DMS114 treated with DMSO at 0.1 percent for 48 hours (cell line): Measurements from ENCODE around the gene GMIP.
"Not testable (repeated sequence)": the region's sequence is repeated elsewhere in the genome, so short reads cannot be mapped to it uniquely, and the experiment has no call there.

Experiments
- DNase-seq: peaks from one replicate; lab custom pipeline; 2025; ENCODE audit not compliant: unreplicated experiment; lab: John Stamatoyannopoulos, UW

GMIP gene, protein sequence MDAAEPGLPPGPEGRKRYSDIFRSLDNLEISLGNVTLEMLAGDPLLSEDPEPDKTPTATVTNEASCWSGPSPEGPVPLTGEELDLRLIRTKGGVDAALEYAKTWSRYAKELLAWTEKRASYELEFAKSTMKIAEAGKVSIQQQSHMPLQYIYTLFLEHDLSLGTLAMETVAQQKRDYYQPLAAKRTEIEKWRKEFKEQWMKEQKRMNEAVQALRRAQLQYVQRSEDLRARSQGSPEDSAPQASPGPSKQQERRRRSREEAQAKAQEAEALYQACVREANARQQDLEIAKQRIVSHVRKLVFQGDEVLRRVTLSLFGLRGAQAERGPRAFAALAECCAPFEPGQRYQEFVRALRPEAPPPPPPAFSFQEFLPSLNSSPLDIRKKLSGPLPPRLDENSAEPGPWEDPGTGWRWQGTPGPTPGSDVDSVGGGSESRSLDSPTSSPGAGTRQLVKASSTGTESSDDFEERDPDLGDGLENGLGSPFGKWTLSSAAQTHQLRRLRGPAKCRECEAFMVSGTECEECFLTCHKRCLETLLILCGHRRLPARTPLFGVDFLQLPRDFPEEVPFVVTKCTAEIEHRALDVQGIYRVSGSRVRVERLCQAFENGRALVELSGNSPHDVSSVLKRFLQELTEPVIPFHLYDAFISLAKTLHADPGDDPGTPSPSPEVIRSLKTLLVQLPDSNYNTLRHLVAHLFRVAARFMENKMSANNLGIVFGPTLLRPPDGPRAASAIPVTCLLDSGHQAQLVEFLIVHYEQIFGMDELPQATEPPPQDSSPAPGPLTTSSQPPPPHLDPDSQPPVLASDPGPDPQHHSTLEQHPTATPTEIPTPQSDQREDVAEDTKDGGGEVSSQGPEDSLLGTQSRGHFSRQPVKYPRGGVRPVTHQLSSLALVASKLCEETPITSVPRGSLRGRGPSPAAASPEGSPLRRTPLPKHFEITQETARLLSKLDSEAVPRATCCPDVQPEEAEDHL

DNA sequence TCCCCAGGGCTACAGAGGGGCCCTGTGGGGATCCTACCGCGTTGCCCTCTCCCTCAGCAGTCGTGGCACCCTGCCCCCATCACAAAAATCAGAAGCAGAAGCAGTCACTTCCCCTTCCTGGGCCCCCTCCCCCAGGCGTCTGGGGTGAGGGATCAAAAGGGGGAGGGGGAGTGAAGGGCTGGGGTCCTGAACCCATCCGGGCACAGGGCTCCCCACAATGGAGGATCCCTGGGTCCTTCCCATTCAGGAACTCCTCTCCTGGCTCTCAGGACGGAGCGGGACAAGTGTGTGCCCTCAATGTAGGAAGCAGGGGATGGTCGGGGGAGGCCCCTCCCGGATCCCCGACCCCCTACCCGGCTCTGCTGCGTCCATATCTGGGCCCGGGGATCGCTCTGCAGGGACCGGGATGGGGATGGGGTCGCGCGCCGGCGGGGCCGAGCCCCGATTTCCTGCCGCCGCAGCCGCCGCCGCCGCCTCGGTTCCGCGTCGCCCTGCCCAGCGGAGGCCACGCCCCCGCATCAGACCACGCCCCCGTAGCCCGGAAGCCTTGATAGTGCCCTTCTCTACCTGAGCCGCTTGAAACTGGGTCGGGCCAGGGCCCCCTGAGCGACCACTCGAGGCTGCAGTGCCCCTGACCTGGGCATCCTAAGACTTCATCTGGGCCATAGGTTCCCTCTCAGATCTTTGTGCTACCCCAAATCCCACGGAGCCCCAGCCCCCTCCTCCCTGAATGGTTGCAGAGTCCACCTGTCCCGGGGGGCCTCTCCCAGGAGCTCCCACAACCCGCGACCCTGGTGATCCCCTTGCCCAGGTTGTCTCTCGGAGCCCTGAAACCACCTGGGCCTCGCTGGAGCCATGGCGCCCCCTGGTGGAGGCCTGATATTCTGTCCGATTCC is at the start of gene GMIP:
GMIP (minus strand) TSS at position 500 of the 896 bp plus-strand sequence; CDS start at position 372, 128 bp downstream.
- peak; percentile 18 for DNase-seq

DNA sequence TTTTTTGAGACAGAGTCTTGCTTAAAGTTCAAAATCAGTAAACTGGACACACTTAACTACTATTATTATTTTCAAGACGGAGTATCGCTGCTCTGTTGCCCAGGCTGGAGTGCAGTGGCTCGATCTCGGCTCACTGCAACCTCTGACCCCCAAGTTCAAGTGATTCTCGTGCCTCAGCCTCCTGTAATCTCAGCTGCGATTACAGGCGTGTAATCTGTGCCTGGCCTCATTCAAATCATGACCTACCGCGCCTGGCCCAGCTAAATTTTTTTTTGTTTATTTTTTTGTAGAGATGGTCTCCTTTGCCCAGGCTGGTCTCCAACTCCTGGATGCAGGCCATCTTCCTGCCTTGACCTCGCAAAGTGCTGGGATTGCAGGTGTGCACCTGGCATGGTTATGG is 48.2 kb upstream of the GMIP start:
- DNase-seq = no peak

DNA sequence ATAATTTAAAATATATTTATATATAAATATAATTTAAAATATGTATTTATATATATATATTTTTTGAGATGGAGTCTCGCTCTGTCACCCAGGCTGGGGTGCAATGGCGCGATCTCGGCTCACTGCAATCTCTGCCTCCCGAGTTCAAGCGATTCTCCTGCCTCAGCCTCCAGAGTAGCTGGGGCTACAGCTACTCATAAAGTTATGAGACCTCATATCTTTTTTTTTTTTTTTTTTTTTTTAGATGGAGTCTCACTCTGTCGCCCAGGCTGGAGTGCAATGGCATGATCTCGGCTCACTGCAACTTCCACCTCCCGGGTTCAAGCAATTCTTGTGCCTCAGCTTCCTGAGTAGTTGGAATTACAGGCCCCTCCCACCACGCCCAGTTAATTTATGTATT is 45.6 kb upstream of the GMIP start:
- DNase-seq = not testable (repeated sequence)

GRCh38 chr19:19687090-19687489 is 43.6 kb upstream of the GMIP start:
- DNase-seq = no peak

DNA sequence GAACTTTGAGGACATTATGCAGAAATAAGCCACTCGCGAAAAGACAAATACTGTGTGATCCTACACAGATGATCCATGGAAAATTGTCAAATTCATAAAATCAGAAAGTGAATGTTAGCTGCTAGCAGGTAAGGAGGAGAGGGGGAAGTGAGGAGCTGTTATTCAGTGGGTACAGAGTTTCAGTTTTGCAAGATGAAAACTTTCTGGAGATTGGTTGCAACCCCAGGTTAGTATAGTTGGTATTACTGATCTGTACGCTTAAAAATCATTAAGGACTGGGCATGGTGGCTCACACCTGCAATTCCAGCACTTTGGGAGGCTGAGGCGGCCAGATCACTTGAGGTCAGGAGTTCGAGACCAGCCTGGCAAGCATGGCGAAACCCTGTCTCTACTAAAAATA is 43.1 kb upstream of the GMIP start:
- DNase-seq = no peak

DNA sequence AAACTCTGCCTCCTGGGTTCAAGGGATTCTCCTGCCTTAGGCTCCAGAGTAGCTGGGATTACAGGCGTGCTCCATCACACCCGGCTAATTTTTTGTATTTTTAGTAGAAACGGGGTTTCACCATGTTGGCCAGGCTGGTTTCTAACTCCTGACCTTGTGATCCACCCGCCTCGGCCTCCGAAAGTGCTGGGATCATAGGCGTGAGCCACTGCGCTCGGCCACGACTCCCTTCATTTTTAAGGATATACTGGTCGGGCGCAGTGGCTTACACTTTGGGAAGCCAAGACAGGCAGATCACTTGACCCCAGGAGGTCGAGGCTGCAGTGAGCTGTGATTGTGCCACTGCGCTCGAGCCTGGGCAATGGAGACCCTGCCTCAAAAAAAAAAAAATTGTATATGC is 42.7 kb upstream of the GMIP start:
- not testable (repeated sequence) for DNase-seq

DNA sequence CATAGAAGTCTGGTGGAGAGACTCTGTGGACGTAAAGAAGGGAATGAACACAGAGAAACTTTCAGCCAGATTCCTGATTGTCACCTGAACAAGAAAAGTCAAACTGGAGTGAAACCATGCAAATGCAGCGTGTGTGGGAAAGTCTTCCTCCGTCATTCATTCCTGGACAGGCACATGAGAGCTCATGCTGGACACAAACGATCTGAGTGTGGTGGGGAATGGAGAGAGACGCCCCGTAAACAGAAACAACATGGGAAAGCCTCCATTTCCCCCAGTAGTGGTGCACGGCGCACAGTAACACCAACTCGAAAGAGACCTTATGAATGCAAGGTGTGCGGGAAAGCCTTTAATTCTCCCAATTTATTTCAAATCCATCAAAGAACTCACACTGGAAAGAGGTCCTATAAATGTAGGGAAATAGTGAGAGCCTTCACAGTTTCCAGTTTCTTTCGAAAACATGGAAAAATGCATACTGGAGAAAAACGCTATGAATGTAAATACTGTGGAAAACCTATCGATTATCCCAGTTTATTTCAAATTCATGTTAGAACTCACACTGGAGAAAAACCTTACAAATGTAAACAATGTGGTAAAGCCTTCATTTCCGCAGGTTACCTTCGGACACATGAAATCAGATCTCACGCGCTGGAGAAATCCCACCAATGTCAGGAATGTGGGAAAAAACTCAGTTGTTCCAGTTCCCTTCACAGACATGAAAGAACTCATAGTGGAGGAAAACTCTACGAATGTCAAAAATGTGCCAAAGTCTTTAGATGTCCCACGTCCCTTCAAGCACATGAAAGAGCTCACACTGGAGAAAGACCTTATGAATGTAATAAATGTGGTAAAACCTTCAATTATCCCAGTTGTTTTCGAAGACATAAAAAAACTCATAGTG is 36.0 kb upstream of the GMIP start:
- no peak for DNase-seq

GRCh38 chr19:19677579-19677978 is 34.1 kb upstream of the GMIP start:
- DNase-seq = no peak

DNA sequence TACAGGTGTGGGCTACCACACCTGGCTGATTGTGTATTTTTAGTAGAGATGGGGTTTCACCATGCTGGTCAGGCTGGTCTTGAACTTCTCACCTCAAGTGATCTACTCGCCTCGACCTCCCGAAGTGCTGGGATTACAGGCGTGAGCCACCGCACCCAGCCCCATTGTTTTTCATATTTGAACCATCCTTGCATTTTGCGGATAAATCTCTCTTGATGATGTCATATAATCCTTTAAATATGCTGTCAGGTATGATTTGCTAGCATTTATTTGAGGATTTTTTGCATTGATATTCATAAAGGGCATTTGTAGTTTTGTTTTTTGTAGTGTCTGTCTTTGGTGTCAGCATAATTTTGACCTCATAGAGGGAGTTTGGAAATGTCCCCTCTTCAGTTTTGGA is 30.9 kb upstream of the GMIP start:
- no peak for DNase-seq

GRCh38 chr19:19672816-19673215 is 29.4 kb upstream of the GMIP start:
- no peak for DNase-seq

DNA sequence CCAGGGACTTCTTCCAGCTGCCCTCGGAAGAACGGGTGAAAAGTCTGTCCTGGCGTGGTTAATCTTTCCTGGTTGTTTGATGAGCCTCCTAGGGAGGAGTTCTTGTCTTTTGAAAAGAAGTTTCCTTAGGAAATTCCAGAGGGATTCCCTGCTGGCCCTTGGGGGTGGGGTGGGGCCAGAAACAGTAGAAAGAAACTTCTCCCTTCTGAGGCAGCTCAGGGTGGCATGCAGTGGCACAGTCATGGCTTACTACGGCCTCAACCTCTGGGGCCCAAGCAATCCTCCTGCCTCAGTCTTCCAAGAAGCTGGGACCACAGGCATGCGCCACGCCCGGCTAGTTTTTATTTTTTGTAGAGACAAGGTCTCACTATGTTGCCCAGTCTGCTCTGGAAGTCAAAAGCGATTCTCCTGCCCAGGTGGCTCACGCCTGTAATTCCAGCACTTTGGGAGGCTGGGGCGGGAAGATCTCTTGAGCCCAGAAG is 26.7 kb upstream of the GMIP start:
- DNase-seq = no peak

DNA sequence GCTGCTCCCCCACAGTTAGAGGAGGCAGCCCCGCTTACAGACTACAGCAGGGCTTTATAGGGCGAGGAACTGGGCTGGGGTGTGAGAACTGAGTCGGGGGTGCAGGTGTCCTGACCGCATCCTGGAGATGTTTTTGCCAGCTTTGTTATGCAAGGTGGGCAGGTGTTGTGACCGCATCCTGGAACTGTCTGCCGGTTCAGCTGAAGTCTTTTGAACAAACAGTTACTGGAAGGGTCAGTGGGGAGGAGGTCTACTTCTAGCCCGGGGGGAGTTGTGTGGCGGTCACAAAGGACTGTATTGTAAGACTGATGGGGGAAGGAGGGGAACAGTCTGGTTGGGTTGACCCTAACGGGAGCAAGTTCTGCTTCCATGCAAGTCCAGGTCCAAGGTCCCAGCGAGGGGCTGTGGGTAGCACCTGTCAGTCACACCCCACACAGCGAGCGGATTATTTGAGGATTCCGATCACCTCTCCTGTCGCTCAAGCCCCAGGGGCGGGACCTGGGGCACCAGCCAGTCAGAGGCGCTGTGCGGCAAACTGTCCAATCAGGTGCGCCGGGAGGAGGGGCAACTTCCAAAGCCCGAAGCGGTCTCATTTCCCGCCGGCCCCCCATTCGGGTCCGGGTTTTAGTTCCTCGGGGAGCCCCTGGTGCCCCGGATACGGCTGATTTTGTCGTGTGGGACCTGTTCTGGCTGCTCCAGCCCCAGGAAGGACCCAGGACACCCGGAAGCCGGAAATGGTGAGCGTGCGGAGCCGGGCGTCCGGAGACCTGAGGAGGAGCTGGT is 25.0 kb upstream of the GMIP start, which contains the start of gene ZNF101:
ZNF101 (plus strand) TSS at position 610 of the 783 bp plus-strand sequence; CDS start at position 735, 125 bp downstream.
- DNase-seq = peak; percentile 87

- DNase-seq = not testable (repeated sequence)
Measured at GRCh38 chr19:19665420-19665948, 22.0 kb upstream of the GMIP start.

- peak; percentile 98 for DNase-seq
Measured at GRCh38 chr19:19663256-19664120, 20.0 kb upstream of the GMIP start, which contains the start of gene ATP13A1. ATP13A1 (minus strand) TSS chr19:19663676; CDS start chr19:19663666, 10 bp downstream.

DNA sequence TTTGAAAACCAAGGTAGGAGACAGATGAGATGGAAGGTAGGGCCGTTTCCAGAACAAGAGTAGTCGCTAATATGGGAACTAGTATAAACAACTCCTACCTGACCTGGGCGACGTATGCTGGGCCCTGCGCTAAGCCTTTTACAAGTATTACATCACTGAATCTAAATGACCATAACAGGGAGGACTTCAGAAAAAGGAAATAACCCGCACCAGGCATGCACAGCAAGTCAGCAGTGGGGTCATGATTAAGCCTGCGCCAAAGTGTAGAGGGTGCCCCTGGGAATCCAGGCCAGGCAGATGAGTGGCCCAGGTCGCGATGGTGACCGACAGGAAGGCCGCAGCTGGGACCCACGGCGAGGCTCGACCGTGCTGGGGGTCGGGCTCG is 19.4 kb upstream of the GMIP start:
- no peak for DNase-seq

DNA sequence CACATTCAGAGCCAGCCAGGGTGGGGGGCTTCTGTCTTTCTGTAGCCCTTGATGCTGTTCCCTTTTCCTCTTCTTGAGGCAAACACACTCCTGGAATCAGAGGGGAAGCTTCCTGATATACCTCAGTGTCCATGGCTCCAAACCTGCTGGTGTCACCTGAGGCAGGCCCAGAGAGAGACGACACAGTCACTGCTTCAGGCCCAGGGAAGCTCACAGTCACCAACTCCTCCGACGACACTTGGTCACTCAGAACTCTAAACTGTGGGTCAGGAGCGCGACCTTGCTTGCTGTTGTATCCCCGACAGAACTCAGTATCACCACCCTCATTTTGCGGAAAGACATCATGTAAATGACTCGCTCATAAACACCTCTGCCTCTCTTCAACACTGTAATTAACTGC is 18.9 kb upstream of the GMIP start:
- no peak for DNase-seq

DNA sequence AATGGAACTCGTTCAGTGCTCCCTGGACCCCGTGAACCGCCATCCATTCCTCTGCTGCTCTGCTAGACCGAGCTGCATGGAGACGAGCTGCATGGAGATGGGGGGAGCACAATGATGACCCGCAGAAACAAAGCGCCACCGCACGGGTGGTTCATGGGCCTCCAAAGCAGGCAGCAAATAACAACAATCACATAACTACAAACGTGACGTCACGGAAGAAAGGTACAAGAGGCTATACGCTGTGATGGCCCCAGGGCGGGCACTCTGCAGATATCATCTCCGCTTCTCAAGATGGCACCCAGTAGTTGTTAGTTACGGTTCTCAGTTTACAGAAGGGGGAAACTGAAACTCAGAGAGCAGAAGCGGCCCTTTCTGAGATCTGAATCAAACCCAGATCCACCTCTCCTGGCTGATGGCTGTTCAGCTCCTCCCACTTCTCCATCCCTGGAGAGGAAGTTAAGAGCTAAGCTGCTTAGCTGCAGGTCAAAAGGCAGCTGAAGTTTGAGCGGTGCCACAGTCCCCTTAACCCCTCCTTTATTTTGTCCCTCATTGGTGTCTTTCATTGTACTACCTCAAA is 18.3 kb upstream of the GMIP start:
- DNase-seq = no peak
